ENCODE measurements around the gene NRN1L.

Gene NRN1L

GRCh38 chr16:67933805-67934204 is 49.1 kb downstream of the NRN1L start:
- TF ChIP-seq CTCF (conservative IDR thresholded peaks at IDR 0.05; ENCODE audit: low read depth, low read length): no peak
- Histone ChIP-seq H3K27me3 (ENCODE audit: insufficient read depth, low read depth) (no peaks in the 10 kb centered on the region), H3K4me2 (no peak overlapping the region), H3K79me2 (ENCODE audit: insufficient read depth, low read depth) (peaks cover 12% of the 10 kb centered on the region; the same call in 1 of the 2 replicates), H3K9ac (no peak overlapping the region), H3K4me3 (IDR thresholded peaks at IDR 0.05; ENCODE audit: insufficient read depth, low read depth, low read length) (no peak overlapping the region), H4K20me1 (ENCODE audit: insufficient read depth) (no peaks in the 10 kb centered on the region), H3K27ac (no peak overlapping the region), H2AFZ (ENCODE audit: low read depth) (no peak overlapping the region), H3K36me3 (ENCODE audit: insufficient read depth) (no peaks in the 10 kb centered on the region), H3K4me1 (ENCODE audit: low read depth, poor library complexity, severe bottlenecking) (peaks cover 16% of the 10 kb centered on the region)

DNA sequence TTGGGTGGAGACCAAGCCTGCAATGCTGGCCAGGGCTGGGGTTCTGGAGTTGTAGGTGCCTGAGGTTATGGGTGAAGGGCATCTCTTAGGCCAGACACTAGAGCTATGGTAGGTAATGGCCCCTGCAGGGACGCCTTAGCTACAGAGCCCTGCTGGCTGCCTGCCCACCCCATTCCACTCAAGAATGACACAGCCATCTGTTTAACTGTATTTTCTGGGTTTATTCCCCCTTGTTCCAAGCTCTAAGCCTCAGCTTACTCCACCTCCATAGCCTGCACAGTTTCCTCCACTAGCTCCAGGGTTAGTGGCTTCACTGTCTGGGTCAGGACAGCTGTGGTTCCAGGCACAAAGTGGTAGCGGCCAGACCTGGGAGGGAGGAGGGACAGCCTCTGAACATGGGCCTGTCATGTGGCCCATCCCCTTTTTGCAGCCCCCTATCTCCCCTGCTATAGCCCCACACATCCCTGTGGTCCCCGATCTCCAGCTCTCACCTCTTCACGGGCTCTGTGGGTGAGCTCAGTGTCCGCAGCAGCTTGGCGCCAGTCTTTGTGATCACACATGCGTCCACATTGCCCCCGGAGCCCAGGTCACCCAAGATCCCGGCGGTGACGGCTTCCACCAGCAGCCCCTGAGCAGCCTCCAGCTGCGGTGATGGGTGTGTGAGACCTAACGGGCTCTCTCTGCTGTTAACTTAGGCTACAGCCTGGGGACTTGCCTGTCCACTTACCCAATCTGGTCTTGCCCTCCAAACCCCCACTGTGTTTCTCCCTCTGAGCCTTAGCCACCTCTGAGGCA is 49.8 kb downstream of the NRN1L start:
- Histone ChIP-seq H3K4me2 (peak overlapping the region; percentile 67; the same call in 1 of the 2 replicates), H3K79me2 (ENCODE audit: insufficient read depth, low read depth) (peaks cover 12% of the 10 kb centered on the region; the same call in 1 of the 2 replicates), H3K27me3 (ENCODE audit: insufficient read depth, low read depth) (no peaks in the 10 kb centered on the region), H3K9ac (no peak overlapping the region), H3K4me3 (IDR thresholded peaks at IDR 0.05; ENCODE audit: insufficient read depth, low read depth, low read length) (no peak overlapping the region), H3K4me1 (ENCODE audit: low read depth, poor library complexity, severe bottlenecking) (peaks cover 16% of the 10 kb centered on the region), H3K27ac (no peak overlapping the region), H2AFZ (ENCODE audit: low read depth) (no peak overlapping the region), H4K20me1 (ENCODE audit: insufficient read depth) (no peaks in the 10 kb centered on the region), H3K36me3 (ENCODE audit: insufficient read depth) (no peaks in the 10 kb centered on the region)
- TF ChIP-seq CTCF (conservative IDR thresholded peaks at IDR 0.05; ENCODE audit: low read depth, low read length): no peak

DNA sequence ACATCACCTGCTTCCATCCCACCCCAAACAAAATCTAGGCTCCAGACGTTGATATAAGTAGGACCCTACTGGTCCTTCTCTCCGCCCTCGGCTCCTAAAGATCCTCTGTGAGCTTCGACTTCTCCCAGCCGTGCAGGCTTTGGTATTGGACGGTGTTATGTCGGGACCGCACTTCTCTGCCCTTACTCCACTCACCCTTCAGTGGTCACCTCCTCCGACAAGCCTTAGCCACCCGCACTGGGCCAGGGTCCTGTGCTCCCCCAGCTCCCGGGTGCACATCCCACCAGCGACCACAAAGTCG is 50.4 kb downstream of the NRN1L start:
- no peak overlapping the region for H3K4me3 ChIP-seq (IDR thresholded peaks at IDR 0.05; ENCODE audit: insufficient read depth, low read depth, low read length)
- no peaks in the 10 kb centered on the region for H4K20me1 ChIP-seq (ENCODE audit: insufficient read depth)
- no peak for TF ChIP-seq CTCF (conservative IDR thresholded peaks at IDR 0.05; ENCODE audit: low read depth, low read length)
- peak overlapping the region; percentile 67; the same call in 1 of the 2 replicates for H3K4me2 ChIP-seq
- 0 out of 2 replicates have a peak overlapping the region, but pooled peaks have one; percentile 4 for H3K27ac ChIP-seq
- H3K4me1 ChIP-seq (ENCODE audit: low read depth, poor library complexity, severe bottlenecking): peaks cover 16% of the 10 kb centered on the region
- H3K36me3 ChIP-seq (ENCODE audit: insufficient read depth): no peaks in the 10 kb centered on the region
- H2AFZ ChIP-seq (ENCODE audit: low read depth): peak overlapping the region; percentile 15; the same call in 1 of the 2 replicates
- H3K9ac ChIP-seq: peak overlapping the region; percentile 80; the same call in 1 of the 2 replicates
- H3K79me2 ChIP-seq (ENCODE audit: insufficient read depth, low read depth): peaks cover 12% of the 10 kb centered on the region; the same call in 1 of the 2 replicates
- no peaks in the 10 kb centered on the region for H3K27me3 ChIP-seq (ENCODE audit: insufficient read depth, low read depth)

DNA sequence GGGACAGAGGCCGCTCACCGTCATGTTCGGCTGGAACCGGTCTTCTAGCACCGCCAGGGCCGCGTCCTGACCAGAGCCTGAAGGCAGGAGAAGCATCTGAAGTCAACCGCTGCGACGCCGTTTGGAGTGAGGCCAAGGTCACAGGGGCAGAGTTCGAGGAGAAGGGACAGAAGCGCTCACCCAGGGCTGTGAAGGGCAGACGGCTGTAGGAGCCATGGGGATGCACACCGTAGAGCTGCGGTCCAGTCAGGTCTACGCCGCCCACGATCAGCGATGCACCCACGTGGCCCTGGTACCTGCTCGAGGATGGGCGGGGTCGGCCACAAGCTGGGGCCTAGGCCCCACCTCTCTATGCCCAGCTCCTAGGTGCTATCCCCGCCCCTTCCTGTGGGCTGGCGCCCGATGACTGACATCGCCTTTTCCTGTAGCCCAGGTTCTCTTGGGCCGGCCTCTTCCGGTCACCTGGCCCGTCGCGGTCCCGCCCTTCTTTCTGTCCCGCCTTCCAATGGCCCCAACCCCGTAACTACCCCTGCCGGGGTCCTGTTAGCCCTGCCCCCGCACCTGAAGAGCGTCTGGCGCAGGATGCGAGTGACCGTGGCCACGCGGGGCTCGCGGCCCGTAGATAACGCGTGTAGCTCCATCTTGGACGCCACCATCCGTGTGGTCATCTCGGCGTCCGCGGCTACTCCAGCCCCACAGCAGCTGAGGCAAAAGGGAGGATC is 50.9 kb downstream of the NRN1L start:
- Histone ChIP-seq H4K20me1 (ENCODE audit: insufficient read depth) (no peaks in the 10 kb centered on the region), H3K4me1 (ENCODE audit: low read depth, poor library complexity, severe bottlenecking) (peaks cover 16% of the 10 kb centered on the region), H2AFZ (ENCODE audit: low read depth) (peak overlapping the region; percentile 29; the same call in 1 of the 2 replicates), H3K4me3 (IDR thresholded peaks at IDR 0.05; ENCODE audit: insufficient read depth, low read depth, low read length) (no peak overlapping the region), H3K36me3 (ENCODE audit: insufficient read depth) (no peaks in the 10 kb centered on the region), H3K9ac (peak overlapping the region; percentile 80), H3K27ac (peak overlapping the region; percentile 78), H3K27me3 (ENCODE audit: insufficient read depth, low read depth) (no peaks in the 10 kb centered on the region), H3K79me2 (ENCODE audit: insufficient read depth, low read depth) (peaks cover 12% of the 10 kb centered on the region; the same call in 1 of the 2 replicates), H3K4me2 (peak overlapping the region; percentile 85; the same call in 1 of the 2 replicates)
- no peak for TF ChIP-seq CTCF (conservative IDR thresholded peaks at IDR 0.05; ENCODE audit: low read depth, low read length)
